CD4-positive, alpha-beta T cell treated with Interleukin-15 for 4 hours (primary cell): ENCODE results near the gene MIER2.
"Not testable (repeated sequence)": the region's sequence is repeated elsewhere in the genome, so short reads cannot be mapped to it uniquely, and the experiment has no call there.

Source experiments
- DNase-seq: peaks from one replicate; pipeline ENCODE4 v3.0.0-alpha.2; 2020; ENCODE audit warnings: low spot score

MIER2 gene

GRCh38 chr19:362154-362553 is 17.6 kb upstream of the MIER2 start:
- DNase-seq, result no peak

DNA sequence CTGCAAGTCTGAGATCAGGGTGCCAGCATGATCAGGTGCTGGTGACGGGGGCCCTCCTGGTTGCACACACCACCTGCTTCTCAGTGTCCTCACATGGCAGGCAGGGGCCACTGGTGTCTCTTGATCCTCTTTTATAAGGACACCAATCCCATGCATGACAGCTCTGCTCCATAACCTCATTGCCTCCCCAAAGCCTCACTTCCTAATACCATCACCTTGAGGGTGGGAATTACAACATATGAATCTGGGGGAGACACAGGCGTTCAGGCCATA is 15.0 kb upstream of the MIER2 start:
- no peak for DNase-seq

DNA sequence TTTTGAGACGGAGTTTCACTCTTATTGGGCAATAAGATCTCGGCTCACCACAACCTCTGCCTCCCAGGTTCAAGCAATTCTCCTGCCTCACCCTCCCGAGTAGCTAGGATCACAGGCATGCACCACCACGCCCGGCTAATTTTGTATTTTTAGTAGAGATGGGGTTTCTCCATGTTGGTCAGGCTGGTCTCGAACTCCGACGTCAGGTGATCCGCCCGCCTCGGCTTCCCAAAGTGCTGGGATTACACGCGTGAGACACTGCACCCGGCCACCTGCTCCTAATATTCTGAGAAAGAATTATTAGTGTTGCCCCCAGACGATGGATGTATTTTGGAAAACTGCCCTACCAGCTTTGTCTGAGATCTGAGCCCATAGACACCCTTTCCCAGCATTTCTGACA is 10.9 kb upstream of the MIER2 start:
- not testable (repeated sequence) for DNase-seq

DNA sequence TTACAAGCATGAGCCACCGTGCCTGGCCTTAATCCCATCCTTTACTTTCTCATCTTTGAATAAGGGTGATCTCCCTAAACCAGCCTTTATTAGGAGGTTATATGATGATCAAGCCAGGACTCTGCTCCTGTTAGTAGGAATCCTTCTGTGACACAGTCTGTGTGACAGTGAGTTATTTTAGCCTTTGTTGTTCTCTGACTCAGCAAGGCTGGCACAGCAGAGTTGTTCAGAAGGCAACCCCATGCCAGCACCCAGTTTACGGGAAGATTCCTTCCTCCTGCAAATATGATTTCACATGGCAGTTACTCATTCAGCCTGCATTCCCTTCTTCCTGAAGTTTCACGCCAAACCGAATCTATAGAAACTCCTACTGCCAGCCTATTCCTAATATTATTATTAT is 10.5 kb upstream of the MIER2 start:
- DNase-seq, result no peak

DNA sequence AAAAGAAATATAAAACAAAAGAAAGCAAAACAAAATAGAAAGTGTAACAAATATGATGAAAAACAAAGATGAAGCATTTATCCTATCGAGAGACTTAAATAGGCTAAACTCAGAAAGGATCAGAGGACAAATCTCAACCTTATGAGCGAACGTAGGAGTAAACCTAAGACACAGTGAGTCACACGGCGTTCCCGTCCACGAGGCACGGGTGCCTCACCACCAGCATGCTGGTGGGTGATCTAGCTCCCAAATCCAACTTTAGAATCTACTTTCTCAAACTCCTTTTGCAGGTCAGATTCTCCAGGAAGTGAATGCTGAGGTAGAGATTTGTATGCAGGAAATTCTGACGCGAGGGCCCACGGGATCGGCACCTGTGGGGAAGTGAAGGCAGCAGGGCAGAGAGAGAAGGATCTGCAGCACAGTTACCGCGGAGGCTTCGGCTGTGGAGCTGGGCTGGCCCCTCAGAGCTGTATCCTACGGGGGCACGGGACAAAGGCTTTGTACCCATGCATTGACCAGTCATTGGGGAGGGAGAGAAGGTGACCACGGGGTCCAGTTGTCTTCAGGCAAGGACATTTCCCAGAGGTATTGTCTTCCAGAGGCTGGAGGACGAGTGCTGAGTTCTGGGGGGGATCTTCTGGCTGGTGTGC is 7.5 kb upstream of the MIER2 start:
- no peak for DNase-seq

DNA sequence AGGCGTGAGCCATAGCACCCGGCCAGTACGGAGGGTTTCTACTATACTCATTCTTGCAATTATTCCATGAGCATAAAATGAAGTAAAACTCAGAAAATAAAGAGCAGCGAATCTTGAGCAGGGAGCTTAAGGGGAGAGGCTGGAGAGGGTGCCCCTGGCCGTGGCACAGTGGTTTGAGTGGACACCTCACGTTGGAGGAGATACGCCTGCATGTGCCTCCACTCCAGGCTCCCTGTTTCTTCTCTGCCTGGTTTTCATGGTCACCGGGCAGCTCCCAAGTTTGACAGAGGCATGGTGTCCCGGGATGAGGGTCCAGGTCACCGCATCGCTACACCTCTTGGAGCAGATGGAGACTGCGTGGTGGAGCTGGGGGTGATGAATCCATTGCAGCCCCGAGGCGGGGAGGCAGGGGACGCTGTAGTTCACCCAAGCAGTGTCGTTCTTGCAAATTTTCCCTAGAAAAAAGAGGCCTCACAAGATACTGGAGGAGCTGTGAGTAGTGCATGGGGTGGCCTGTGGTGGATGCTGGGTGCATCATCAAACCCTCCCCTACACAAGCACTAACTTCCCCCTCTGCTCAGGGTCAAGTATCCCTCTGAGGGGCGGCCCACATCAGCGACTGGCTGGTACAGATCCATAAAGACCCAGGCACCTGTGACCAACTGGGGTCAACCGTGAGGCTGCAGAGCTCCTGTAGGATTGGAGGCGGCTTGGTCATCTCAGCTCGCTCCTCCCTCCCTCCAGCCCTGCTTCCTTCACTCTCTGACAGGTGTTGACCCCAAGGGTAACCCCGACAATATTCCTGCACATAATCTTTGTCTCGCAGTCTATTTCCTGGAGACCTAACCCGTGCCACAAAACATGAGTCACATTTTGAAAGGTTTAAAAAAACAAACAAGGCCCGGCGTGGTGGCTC is 3.6 kb upstream of the MIER2 start:
- no peak for DNase-seq

GRCh38 chr19:345320-345879 is 804 bp upstream of the MIER2 start:
- no peak for DNase-seq

GRCh38 chr19:343941-344624 is 513 bp downstream of the MIER2 start:
- DNase-seq, result no peak

GRCh38 chr19:343451-343931 is 1.1 kb downstream of the MIER2 start:
- DNase-seq, result no peak

DNA sequence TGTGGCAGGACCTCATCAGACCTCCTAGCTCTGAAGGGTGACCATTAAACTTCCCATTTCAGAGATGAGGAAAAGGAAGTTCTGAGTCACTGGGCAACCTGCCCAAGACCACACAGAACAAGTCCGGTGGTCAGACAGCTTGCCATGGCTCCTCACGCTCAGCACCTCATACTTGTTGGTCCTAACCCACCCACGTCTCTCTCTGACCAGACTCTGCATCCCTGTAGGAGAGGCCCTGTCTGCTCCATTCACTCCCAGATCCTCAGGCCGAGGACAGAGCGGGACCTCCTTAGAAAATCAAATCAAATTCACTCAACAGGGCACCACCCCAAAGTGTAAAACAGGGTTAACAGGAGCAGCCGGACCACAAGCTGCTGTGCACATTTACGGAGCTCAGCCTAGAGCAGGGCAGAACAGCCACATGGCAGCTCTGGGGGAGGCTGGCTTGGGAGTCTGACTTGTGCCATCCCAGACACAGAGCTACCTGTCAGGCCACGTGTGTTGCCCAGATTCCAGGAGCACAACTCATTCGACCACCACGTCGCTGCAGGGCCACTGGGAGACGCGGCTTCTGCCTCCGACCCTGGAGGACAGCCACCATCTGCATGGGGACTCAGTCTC is 1.7 kb downstream of the MIER2 start:
- no peak for DNase-seq

GRCh38 chr19:342128-342455 is 2.5 kb downstream of the MIER2 start:
- DNase-seq, result no peak

GRCh38 chr19:341386-342127 is 3.0 kb downstream of the MIER2 start:
- no peak for DNase-seq

- no peak for DNase-seq
Measured at GRCh38 chr19:340620-341385, 3.8 kb downstream of the MIER2 start.

DNA sequence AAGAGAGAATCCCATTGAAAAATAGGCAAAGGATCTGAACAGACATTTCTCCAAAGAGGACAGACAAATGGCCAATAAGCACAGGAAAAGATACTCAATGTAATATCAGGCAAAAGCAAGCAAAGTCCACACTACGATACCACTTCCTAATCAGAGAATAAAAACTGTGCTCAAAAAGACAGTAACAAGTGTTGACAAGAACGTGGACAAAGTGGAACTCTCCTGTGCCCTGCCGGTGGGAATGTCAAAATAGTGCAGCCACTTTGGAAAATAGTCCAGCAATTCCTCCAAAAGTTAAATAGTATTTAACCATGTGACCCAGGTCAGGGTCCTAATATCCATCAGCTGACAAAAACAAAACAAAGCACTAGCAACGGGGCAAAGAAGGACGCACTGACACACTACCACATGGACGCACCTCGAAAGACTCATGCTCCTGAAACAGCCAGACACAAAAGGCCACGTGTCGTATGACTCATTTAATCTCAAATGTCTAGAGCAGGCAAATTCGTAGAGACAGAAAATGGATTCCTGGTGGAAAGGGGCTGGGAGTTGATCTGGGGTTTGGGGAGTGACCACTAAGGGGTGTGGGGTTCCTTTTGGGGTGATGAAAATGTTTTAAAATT is 5.2 kb downstream of the MIER2 start:
- DNase-seq, result no peak

DNA sequence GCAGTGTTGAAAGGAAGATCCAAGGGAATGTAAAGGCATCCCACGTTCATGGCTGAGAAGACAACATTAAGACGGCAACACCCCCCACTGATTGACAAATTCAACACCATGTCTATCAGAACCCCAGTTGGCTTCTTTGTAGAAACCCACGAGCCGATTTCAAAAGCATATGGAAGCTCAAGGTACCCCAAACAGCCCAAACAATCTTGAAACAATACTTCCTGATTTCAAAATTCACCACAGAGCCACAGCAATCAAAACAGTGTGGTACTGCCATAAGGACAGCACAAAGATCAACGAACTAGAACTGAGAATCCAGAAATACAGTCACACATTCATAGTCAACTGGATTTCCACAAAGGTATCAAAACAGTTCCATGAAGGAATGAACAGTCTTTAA is 6.2 kb downstream of the MIER2 start:
- no peak for DNase-seq

DNA sequence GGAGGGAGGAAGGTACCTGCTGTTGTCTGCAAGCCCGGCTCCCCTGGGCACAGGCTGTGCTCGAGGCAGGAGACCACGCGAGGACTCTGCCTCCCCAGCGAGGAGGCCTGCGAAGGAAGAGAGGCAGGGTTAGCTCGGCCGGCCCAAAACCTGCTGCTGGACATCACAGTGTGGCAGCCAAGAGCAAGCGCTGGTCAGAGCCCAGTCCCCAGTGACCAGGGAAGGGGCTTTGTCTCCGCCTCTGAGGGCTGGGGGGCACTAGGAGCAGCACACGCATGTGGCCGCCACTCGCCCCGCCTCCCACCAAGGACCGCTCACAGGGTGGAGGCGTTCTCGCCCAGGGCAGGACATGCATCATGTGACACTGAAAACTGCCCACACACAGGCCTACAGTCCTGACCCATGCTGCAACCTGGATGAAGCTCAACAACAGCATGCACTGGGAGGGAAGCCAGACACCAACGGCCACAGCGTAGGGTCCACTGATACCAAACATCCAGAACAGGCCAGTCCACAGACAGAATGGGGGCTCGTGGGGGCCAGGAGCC is 8.5 kb downstream of the MIER2 start:
- DNase-seq, result no peak

DNA sequence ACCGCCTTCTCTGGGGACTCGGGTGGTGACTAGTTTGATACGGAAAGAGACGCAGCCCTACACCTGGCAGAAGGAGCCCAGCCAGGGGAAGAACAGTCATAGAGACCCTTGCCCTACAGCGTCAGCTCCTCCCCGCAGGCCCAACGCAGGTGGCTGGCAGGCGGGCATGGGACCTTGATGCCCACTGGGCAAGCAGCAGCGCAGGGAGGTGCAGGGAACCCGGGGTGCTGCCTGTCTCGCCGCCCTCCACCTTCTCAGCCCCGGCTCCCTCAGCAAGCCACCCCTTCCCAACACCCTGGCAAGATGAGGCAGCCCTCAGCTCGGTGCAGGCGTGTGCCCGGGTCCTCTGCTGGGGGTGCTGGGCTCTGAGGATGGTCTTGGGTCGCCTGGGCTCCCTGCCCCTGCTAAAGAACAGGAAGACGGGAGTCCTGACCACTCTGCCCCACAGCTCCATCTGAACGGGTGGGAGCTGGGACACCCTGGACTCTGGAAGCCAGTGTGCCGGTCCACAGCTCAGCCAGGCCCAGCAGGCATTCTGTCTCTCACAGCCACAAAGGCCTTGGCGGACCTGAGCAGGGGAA is 9.0 kb downstream of the MIER2 start:
- no peak for DNase-seq

DNA sequence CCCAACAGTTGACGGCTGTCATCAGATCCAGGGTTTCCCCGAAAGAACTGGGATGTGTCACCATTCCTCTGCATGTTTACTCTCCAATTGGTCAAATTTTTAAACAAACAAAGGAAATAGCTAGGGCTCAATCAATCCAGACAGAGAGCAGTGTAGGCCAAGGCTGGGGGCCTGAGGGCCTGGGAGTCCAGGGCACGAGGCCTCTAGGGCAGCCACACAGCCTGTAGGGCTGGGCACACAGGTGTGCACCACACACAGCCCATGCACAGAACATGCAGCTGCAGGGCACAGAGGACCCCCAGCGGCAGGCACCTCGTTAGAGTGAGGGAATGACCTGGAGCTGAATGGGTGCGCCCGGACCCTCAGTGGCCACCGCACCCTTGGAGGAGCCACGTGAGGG is 9.5 kb downstream of the MIER2 start:
- no peak for DNase-seq

GRCh38 chr19:334296-335071 is 10.1 kb downstream of the MIER2 start:
- no peak for DNase-seq
